Activated CD4-positive, alpha-beta T cell treated with anti-CD3 and anti-CD28 coated beads, Interleukin-10, Interleukin-2, amounts not matched to agents 100 ng/mL and 50 ng/mL, durations not matched to agents 16 hours and 8 hours (primary cell): ENCODE measurements around the gene ANKRD36.
"Not testable (repeated sequence)": the region's sequence is repeated elsewhere in the genome, so short reads cannot be mapped to it uniquely, and the experiment has no call there.

ENCODE experiments used
- DNase-seq: peaks from one replicate; pipeline ENCODE4 v3.0.0-alpha.2; 2020

The ANKRD36 gene

GRCh38 chr2:97129090-97129489 is 16.1 kb downstream of the ANKRD36 start:
- DNase-seq, result not testable (repeated sequence)

GRCh38 chr2:97144016-97144415 is 31.1 kb downstream of the ANKRD36 start:
- DNase-seq, result not testable (repeated sequence)

- DNase-seq, result not testable (repeated sequence)
Observed at GRCh38 chr2:97166548-97166947, 53.6 kb downstream of the ANKRD36 start.

GRCh38 chr2:97167938-97168337 is 55.0 kb downstream of the ANKRD36 start:
- not testable (repeated sequence) for DNase-seq

GRCh38 chr2:97168583-97168982 is 55.6 kb downstream of the ANKRD36 start:
- DNase-seq, result not testable (repeated sequence)

GRCh38 chr2:97180391-97180790 is 67.4 kb downstream of the ANKRD36 start:
- DNase-seq, result not testable (repeated sequence)

- not testable (repeated sequence) for DNase-seq
Observed at GRCh38 chr2:97195349-97195748, 82.4 kb downstream of the ANKRD36 start.

GRCh38 chr2:97197251-97197650 is 84.3 kb downstream of the ANKRD36 start:
- DNase-seq, result not testable (repeated sequence)

- not testable (repeated sequence) for DNase-seq
Observed at GRCh38 chr2:97200887-97201286, 87.9 kb downstream of the ANKRD36 start.

GRCh38 chr2:97202643-97203250 is 89.8 kb downstream of the ANKRD36 start:
- DNase-seq, result not testable (repeated sequence)

- DNase-seq, result no peak
Observed at GRCh38 chr2:97210325-97210724, 97.4 kb downstream of the ANKRD36 start.

- DNase-seq, result not testable (repeated sequence)
Observed at GRCh38 chr2:97215025-97215424, 102.1 kb downstream of the ANKRD36 start.

- DNase-seq, result not testable (repeated sequence)
Observed at GRCh38 chr2:97230848-97231585, 118.1 kb downstream of the ANKRD36 start.

GRCh38 chr2:97232981-97233380 is 120.0 kb downstream of the ANKRD36 start:
- not testable (repeated sequence) for DNase-seq

GRCh38 chr2:97233660-97234295 is 120.8 kb downstream of the ANKRD36 start:
- DNase-seq, result not testable (repeated sequence)

GRCh38 chr2:97261192-97261591 is 148.2 kb downstream of the ANKRD36 start:
- DNase-seq, result not testable (repeated sequence)

GRCh38 chr2:97266449-97266848 is 153.5 kb downstream of the ANKRD36 start:
- DNase-seq, result not testable (repeated sequence)

GRCh38 chr2:97267411-97268074 is 154.6 kb downstream of the ANKRD36 start:
- DNase-seq, result no peak

GRCh38 chr2:97268075-97268591 is 155.2 kb downstream of the ANKRD36 start:
- DNase-seq, result not testable (repeated sequence)

GRCh38 chr2:97276232-97276798 is 163.4 kb downstream of the ANKRD36 start:
- DNase-seq, result not testable (repeated sequence)

GRCh38 chr2:97285187-97285586 is 172.2 kb downstream of the ANKRD36 start:
- DNase-seq, result not testable (repeated sequence)

GRCh38 chr2:97293687-97294086 is 180.7 kb downstream of the ANKRD36 start:
- not testable (repeated sequence) for DNase-seq
